ENCODE measurements around the gene AGBL1. TPM values are rescaled to one million over a fixed set of nuclear protein-coding genes. Genes with fewer than 3 reads are reported as not detected.

AGBL1 gene
- total RNA-seq, 1 donor from 2014 or later, result 5.5 TPM

DNA sequence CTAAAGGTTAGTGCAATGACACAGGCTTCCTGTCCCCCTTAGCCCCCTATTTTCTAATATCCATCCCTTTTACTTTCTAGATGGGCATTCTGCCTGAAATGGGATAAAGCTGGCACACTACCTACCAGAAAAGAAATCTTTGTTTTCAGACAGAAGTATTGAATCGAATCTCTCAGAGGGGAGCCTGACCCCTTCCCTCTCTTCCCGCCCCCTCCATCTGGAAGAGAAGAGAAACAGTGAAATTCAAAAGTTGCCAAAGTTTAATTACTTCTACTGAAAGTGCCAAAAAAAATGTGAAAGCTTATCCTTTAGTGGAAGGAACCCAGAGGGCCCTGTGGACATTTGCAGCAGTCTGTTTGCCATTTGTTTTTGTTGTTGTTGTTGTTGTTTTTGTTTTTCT, 523.8 kb downstream of the AGBL1 start:
- Histone ChIP-seq H3F3A (ENCODE audit: low read depth) (no peaks in the 10 kb centered on the region), H3K27me3 (no peaks in the 10 kb centered on the region), H3K4me3 (no peak overlapping the region), H3K36me3 (no peaks in the 10 kb centered on the region), H4K20me1 (ENCODE audit: low read depth) (no peaks in the 10 kb centered on the region), H3K9ac (no peak overlapping the region), H3K4me1 (peaks cover 18% of the 10 kb centered on the region), H3K79me2 (ENCODE audit: low read depth) (no peaks in the 10 kb centered on the region), H3K27ac (no peak overlapping the region), H2AFZ (replicated peaks) (no peak overlapping the region), H3K9me3 (ENCODE audit: low read depth) (no peaks in the 10 kb centered on the region), H3K4me2 (no peak overlapping the region)
- DNase-seq (ENCODE audit: low spot score), result no peak
- Mint-ChIP-seq H3K27ac (no peak overlapping the region), H3K36me3 (no peaks in the 10 kb centered on the region), H3K4me3 (no peak overlapping the region), H3K4me1 (peaks cover 9% of the 10 kb centered on the region), H3K9me3 (peaks cover 3% of the 10 kb centered on the region), H3K27me3 (ENCODE audit: insufficient read depth, low read depth) (no peaks in the 10 kb centered on the region)
- TF ChIP-seq EZH2phosphoT487 (IDR thresholded peaks at IDR 0.05) (no peak), EZH2 (IDR thresholded peaks at IDR 0.05) (no peak)
- TF ChIP-seq, protein P1, sequence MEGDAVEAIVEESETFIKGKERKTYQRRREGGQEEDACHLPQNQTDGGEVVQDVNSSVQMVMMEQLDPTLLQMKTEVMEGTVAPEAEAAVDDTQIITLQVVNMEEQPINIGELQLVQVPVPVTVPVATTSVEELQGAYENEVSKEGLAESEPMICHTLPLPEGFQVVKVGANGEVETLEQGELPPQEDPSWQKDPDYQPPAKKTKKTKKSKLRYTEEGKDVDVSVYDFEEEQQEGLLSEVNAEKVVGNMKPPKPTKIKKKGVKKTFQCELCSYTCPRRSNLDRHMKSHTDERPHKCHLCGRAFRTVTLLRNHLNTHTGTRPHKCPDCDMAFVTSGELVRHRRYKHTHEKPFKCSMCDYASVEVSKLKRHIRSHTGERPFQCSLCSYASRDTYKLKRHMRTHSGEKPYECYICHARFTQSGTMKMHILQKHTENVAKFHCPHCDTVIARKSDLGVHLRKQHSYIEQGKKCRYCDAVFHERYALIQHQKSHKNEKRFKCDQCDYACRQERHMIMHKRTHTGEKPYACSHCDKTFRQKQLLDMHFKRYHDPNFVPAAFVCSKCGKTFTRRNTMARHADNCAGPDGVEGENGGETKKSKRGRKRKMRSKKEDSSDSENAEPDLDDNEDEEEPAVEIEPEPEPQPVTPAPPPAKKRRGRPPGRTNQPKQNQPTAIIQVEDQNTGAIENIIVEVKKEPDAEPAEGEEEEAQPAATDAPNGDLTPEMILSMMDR (IDR thresholded peaks at IDR 0.05), result no peak

DNA sequence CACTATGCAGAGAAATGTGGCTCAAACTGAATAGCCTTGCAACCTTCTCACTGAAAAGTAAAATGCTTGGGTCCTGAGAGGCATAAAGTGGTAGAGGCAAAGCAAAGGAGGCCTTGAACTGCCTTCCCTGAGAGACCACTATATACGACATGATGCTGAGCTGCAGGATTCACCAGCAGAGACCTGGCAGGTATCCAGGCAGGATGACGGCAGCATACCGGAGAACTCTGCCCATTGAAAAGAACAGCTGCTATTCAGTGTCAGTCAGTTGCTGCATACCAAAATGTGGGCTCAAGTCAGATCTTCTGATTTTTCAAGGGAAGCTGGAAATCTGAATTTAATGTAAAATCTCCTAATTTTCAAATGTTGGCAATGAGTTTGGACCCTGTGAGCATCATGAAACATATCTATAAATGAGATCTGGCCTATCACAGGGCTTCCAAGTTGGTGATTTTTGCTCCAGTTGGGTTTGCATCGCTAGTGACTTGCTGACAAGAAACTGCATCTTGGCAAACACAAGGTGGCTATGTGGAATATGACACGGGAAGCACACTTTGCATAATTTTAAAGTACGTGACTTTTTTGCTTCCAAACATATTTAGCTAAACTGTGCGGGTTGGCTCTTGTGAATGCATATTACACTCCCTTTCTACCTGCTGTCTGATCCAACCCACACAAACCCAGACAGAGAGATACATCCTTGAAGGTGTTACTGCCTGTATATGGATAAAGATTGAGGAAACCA, 529.0 kb downstream of the AGBL1 start:
- no peak overlapping the region for H3K4me3 Mint-ChIP-seq
- DNase-seq (ENCODE audit: low spot score), result peak; percentile 24
- Histone ChIP-seq H4K20me1 (ENCODE audit: low read depth) (no peaks in the 10 kb centered on the region), H3K79me2 (ENCODE audit: low read depth) (no peaks in the 10 kb centered on the region), H3K27me3 (no peaks in the 10 kb centered on the region), H3K9ac (no peak overlapping the region), H3F3A (ENCODE audit: low read depth) (no peaks in the 10 kb centered on the region), H2AFZ (replicated peaks) (no peak overlapping the region), H3K4me2 (no peak overlapping the region), H3K4me1 (peaks cover 6% of the 10 kb centered on the region), H3K4me3 (no peak overlapping the region), H3K36me3 (no peaks in the 10 kb centered on the region), H3K27ac (no peak overlapping the region), H3K9me3 (ENCODE audit: low read depth) (no peaks in the 10 kb centered on the region)
- H3K27me3 Mint-ChIP-seq (ENCODE audit: insufficient read depth, low read depth), result no peaks in the 10 kb centered on the region
- TF ChIP-seq EZH2phosphoT487 (IDR thresholded peaks at IDR 0.05), result no peak
- no peak for TF ChIP-seq EZH2 (IDR thresholded peaks at IDR 0.05)
- TF ChIP-seq, protein P1 (IDR thresholded peaks at IDR 0.05), result no peak
- no peak overlapping the region for H3K27ac Mint-ChIP-seq
- H3K9me3 Mint-ChIP-seq, result peaks cover 3% of the 10 kb centered on the region
- peaks cover 10% of the 10 kb centered on the region for H3K4me1 Mint-ChIP-seq
- no peaks in the 10 kb centered on the region for H3K36me3 Mint-ChIP-seq

DNA sequence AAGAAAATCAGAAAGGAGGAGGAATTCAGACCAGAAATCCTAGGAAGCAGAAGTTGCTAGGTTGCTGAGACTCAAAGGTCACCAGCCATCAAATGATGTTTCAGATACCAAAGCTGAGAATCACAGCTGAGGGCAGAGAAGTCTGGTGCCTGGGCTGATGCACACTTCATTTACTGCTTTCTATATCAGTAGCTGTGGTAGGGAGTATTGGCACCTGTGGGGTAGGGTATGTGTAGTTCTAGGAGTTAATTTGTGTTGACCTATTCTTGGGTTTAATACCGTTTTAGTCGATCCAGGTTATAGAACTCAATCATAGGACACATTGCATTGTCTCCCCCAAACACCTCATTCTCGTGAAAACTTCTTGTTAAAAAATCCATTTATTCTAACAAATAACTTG, 529.6 kb downstream of the AGBL1 start:
- no peaks in the 10 kb centered on the region for H3F3A ChIP-seq (ENCODE audit: low read depth)
- H3K9me3 ChIP-seq (ENCODE audit: low read depth), result no peaks in the 10 kb centered on the region
- no peak overlapping the region for H3K4me2 ChIP-seq
- no peak overlapping the region for H3K27ac ChIP-seq
- TF ChIP-seq EZH2phosphoT487 (IDR thresholded peaks at IDR 0.05) (no peak), EZH2 (IDR thresholded peaks at IDR 0.05) (no peak)
- TF ChIP-seq, protein P1 (IDR thresholded peaks at IDR 0.05), result no peak
- H4K20me1 ChIP-seq (ENCODE audit: low read depth), result no peaks in the 10 kb centered on the region
- no peak overlapping the region for H3K4me3 Mint-ChIP-seq
- no peaks in the 10 kb centered on the region for H3K36me3 Mint-ChIP-seq
- H3K27me3 ChIP-seq, result no peaks in the 10 kb centered on the region
- H3K4me1 Mint-ChIP-seq, result peaks cover 7% of the 10 kb centered on the region
- no peak overlapping the region for H3K27ac Mint-ChIP-seq
- H3K27me3 Mint-ChIP-seq (ENCODE audit: insufficient read depth, low read depth), result no peaks in the 10 kb centered on the region
- no peaks in the 10 kb centered on the region for H3K79me2 ChIP-seq (ENCODE audit: low read depth)
- H2AFZ ChIP-seq (replicated peaks), result no peak overlapping the region
- H3K9me3 Mint-ChIP-seq, result no peaks in the 10 kb centered on the region
- H3K36me3 ChIP-seq, result no peaks in the 10 kb centered on the region
- no peak overlapping the region for H3K9ac ChIP-seq
- peaks cover 6% of the 10 kb centered on the region for H3K4me1 ChIP-seq
- no peak overlapping the region for H3K4me3 ChIP-seq
- DNase-seq (ENCODE audit: low spot score), result no peak

All from neural progenitor cell (in vitro differentiated cells).